GM12874 (cell line): ENCODE results near the gene NAV3.

Experiments
- TF ChIP-seq, protein P1 (sequence below): IDR thresholded peaks from 2 replicates; pipeline ENCODE4 v1.5.1; 2011; ENCODE audit warnings: low read depth, mild to moderate bottlenecking, control low read depth, low read length, moderate library complexity; ENCODE audit not compliant: insufficient read depth

The NAV3 gene

DNA sequence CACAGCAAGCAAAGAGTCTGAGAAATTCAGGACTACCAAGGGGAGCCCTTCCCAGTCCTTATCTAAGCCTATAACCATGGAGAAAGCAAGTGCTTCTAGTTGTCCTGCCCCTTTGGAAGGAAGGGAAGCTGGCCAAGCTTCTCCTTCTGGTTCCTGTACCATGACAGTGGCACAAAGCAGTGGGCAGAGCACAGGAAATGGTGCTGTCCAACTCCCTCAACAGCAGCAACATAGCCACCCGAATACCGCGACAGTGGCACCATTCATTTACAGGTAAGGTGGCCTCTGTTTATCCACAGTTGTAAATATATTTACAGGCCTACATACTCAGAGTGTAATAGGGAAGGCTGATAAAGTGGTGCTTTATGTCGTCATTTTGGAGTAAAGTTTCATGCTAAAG is 176.5 kb downstream of the NAV3 start:
- TF ChIP-seq, protein P1, sequence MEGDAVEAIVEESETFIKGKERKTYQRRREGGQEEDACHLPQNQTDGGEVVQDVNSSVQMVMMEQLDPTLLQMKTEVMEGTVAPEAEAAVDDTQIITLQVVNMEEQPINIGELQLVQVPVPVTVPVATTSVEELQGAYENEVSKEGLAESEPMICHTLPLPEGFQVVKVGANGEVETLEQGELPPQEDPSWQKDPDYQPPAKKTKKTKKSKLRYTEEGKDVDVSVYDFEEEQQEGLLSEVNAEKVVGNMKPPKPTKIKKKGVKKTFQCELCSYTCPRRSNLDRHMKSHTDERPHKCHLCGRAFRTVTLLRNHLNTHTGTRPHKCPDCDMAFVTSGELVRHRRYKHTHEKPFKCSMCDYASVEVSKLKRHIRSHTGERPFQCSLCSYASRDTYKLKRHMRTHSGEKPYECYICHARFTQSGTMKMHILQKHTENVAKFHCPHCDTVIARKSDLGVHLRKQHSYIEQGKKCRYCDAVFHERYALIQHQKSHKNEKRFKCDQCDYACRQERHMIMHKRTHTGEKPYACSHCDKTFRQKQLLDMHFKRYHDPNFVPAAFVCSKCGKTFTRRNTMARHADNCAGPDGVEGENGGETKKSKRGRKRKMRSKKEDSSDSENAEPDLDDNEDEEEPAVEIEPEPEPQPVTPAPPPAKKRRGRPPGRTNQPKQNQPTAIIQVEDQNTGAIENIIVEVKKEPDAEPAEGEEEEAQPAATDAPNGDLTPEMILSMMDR: no peak

DNA sequence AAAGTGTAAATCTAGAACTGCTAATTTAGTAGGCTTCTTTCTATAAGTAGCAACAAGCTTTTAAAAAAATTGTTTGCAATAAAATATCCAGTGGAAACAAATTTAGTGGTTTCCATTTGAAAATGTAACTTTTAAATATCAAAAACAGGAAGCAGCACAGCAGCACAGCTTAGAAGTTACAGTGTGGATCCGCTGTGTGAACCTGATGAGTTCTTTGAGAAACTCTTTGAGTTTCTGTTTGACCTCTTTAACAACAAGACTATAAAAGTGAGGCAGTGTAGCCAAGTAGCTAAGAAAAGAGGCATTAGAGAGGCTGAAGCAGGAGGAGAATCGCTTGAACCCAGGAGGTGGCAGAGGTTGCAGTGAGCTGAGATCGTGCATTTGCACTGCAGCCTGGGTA is 178.3 kb downstream of the NAV3 start:
- TF ChIP-seq, protein P1: no peak

DNA sequence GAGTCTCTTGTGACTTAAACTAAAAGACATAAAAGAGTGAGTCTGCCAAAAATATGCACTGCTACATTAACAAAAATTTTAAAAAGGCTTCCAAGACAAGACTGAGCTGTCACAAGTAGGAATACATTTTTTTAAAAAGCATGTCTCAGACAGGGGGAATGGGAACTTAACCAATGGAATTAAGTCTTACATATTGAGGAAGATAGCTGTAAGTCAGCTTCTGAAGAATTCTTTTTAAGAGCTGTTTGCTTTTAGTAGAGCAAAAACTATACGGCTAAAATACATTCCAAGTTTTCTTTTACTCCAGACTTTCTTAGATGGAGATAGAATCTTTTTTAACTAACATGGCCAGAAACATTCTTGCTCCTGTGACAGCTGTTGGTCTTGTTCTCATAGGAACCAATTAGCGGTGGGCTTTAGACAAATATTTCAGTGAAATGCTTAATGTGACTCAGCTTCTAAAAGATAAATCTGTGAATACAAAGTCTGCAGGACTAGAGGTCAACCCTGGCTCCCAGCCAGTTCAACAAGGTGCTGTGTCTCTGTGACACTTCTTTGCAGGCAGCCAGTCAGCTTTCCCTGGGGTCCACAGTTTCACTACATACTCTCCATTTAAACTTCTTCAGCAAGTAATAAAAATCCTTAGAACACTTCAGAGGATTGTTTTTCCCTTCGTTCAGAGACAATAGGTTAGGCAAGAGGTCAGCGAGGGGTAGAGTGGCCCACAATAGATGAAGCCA is 187.6 kb downstream of the NAV3 start:
- TF ChIP-seq, protein P1: no peak

DNA sequence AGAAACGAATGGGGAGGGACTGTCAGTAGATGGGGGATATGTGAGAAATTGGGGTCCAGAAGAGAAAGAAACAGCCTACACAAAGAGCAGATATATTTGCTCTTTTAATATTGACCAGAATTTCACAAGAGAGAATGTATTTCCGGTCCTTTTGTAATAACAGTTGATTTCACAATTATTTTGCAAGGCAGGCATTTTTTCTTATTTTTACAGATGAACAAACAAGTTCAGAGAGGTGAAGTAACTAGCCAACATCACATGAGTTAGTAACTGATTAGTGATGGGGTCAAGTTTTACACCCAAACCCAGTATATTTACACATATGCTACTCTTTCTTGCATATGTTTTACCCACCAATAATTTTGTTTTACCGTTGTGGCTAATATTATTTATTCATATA is 188.2 kb downstream of the NAV3 start:
- TF ChIP-seq, protein P1: no peak

DNA sequence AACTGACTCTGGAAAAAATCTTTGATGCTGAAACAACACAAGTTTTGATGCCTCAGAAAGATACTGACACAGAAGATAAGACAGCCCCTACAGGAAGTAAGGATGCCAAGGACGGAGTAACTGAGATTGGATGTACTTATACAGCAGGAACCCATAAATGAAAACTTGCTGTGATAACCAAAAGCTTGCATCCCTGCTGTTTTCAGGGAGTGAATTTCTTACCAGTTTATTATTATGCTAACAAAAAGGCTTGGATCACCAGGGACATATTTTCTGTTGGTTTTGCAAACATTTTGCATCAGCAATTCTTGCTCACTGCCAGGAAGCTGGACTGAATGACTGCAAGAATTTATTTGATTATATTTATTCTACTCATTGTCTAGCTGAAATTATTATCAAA is 197.7 kb downstream of the NAV3 start:
- TF ChIP-seq, protein P1: no peak

DNA sequence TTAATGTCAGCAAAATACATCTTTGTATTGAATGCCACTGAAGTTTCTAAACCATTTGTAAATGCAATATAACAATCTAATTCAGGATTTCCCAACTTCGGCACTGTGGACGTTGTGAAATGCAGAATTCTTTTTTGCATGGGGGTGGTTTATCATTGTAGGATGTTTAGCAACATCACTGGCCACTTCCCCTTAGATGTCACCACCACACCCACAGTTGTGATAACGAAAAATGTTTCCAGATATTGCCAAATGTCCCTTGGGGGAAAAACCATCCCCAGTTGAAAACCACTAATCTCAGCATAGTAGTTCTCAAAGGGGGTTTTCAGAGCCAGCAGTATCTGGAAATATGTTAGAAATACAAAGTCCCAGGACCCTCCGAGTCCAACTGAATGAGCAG is 203.3 kb downstream of the NAV3 start:
- TF ChIP-seq, protein P1: no peak

DNA sequence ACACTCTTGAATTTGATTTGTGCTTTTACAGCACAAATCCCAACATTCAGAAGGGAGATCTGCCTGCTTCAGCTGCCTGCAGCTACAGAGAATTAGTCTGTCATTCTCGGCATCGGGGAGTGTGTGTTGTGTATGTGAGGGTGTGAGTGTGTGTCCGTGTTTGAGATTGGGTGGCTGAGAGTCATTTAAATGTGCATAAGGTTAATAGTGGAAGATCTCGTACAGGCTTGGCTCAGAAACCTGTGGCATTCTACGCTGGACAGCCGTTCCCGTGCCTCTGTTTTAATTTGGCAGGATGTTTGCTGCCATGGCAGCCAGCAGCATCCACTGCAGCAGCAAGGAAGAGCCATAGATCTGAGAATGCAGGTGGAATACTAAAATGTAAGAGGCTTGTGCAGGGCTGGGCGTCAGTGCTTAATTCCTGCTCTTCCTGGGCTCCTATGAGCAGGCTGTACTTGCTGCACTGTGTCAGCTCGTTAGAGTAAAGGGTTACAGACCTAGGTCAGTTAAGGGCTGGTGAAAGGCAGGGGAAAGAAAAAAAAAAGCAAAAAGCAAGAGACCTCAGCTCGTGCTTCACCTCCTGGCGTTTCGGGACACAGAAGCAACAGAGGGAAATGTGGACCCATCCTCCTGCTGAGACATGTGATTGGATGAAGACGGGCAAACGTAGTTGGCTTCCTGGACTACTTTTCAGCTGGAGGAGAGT is 205.4 kb downstream of the NAV3 start:
- TF ChIP-seq, protein P1: no peak
